Spleen (tissue), 11 donors: Measurements from ENCODE around the gene OR2S2. TPM values are rescaled to one million over a fixed set of nuclear protein-coding genes. Genes with fewer than 3 reads are reported as not detected.

Source experiments
- DNase-seq: peaks from one replicate; pipeline ENCODE4 v3.0.0-alpha.2; 2020
- H3K27ac ChIP-seq, 8 donors: fragments of 200-600 bp; sonication (generic) in 7 of 8; 1 replicate in 4 of 8; 2 replicates in 4 of 8; pipeline versions ENCODE4 v1.5.0 to v1.8.0; 2016 to 2021; ENCODE audit warnings: inconsistent platforms in 4 of 8, mild to moderate bottlenecking in 4 of 8, moderate library complexity in 1 of 8
- H3K27me3 ChIP-seq, 7 donors: fragments of 200-600 bp; sonication (generic) in 6 of 7; replicated peaks in 1 of 7; 1 replicate in 4 of 7; 2 replicates in 3 of 7; pipeline versions ENCODE4 v1.5.0 to v1.8.0; 2016 to 2021; ENCODE audit warnings: inconsistent platforms in 3 of 7, mild to moderate bottlenecking in 1 of 7
- H3K36me3 ChIP-seq, 6 donors: fragments of 200-600 bp; sonication (generic) in 5 of 6; 1 replicate in 4 of 6; 2 replicates in 2 of 6; pipeline versions ENCODE4 v1.5.0 to v1.8.0; 2016 to 2021; ENCODE audit warnings: inconsistent platforms in 2 of 6
- H3K4me1 ChIP-seq, 6 donors: fragments of 200-600 bp; sonication (generic) in 5 of 6; 1 replicate in 3 of 6; 2 replicates in 3 of 6; pipeline versions ENCODE4 v1.5.0 to v1.8.0; 2016 to 2021; ENCODE audit warnings: inconsistent platforms in 3 of 6
- H3K4me3 ChIP-seq, 8 donors: fragments of 200-600 bp; sonication (generic) in 7 of 8; 1 replicate in 4 of 8; 2 replicates in 4 of 8; pipeline versions ENCODE4 v1.5.0 to v1.8.0; 2016 to 2021; ENCODE audit warnings: inconsistent platforms in 4 of 8, mild to moderate bottlenecking in 4 of 8, moderate library complexity in 2 of 8
- H3K9me3 ChIP-seq, 8 donors: fragments of 200-600 bp; sonication (generic) in 7 of 8; 1 replicate in 4 of 8; 2 replicates in 4 of 8; pipeline versions ENCODE4 v1.5.0 to v1.8.0; 2016 to 2021; ENCODE audit warnings: inconsistent platforms in 4 of 8
- CTCF ChIP-seq, 11 experiments: fragments of 200-600 bp in 7 of 11; fragments of 450-650 bp in 4 of 11; sonication (generic) in 4 of 11; IDR thresholded peaks in 8 of 11; conservative IDR thresholded peaks in 3 of 11; 1 replicate in 7 of 11; 2 replicates in 4 of 11; pipeline versions ENCODE4 v1.4.0 to v1.8.0; 2016 to 2021; ENCODE audit warnings: antibody characterized with exemption in 11 of 11, inconsistent platforms in 4 of 11, mild to moderate bottlenecking in 1 of 11
- POLR2A ChIP-seq, 3 donors: fragments of 450-650 bp; IDR thresholded peaks; one replicate each; pipeline ENCODE4 v1.5.1; 2017; ENCODE audit warnings: antibody characterized with exemption in 3 of 3, mild to moderate bottlenecking in 1 of 3
- POLR2AphosphoS5 ChIP-seq, 3 donors: sonication (generic); formaldehyde crosslinking; IDR thresholded peaks; one replicate each; pipeline ENCODE4 v1.5.1; 2017; ENCODE audit warnings: antibody characterized with exemption in 3 of 3
- WGBS, 5 donors: extraction: QIAGEN DNeasy Blood & Tissue Kit in 3 of 5; methylation state at CpG; one replicate each; pipeline versions ENCODE4 v1.1.5 to v1.1.7; 2013 to 2018; 5-methylcytosine and 5-hydroxymethylcytosine counted together
- intact Hi-C: fragments of 100-400 bp; cut with DNase I; formaldehyde crosslinking; loops from one replicate; pipeline ENCODE4 v1.15.0; 2023; ENCODE audit warnings: low total_unique reads
- polyA plus RNA-seq, 3 donors: library from polyadenylated mRNA; stranded (reverse); fragments of 200-250 nt; gene quantifications; one replicate each; pipeline ENCODE4 v1.2.1, GENCODE V29; 2013
- total RNA-seq, 7 donors: library from RNA; depleted of rRNA in 3 of 7; stranded (reverse); fragments of >200 nt in 3 of 7; fragmentation: NEBNext Ultra II Directional in 4 of 7; extraction: Animal tissue kit (Norgen Biotek cat#: 25700) in 4 of 7; gene quantifications; one replicate each; pipeline versions ENCODE4 v1.1.0 to v1.2.1, GENCODE V29; 2016 to 2021
- donor health status: healthy with polysubstance abuse.
- donor health status: DM: no; HTN: no; CAD: no; lungs with moderate emphysema.
- donor health status: DM: no; HTN: no; CAD: no.
- donor health status: Bipolar disorder and iron deficiency.
- donor health status: healthy.
- donor health status: DM: no; HTN: no; CAD: no.
- donor health status: DM: yes; HTN: yes; CAD: no.

OR2S2 gene
- total and polyA plus RNA-seq, 10 donors: not detected

GRCh38 chr9:35919212-35920008 is 38.5 kb downstream of the OR2S2 start:
- 69 to 74% (median 71%) methylated on average over 3 of the region's 3 CpGs for WGBS, 5 donors
- DNase-seq: no peak
- TF ChIP-seq CTCF (IDR thresholded peaks at IDR 0.05 in 8 of 11, conservative IDR thresholded peaks at IDR 0.05 in 3 of 11) (no peak), POLR2A (IDR thresholded peaks at IDR 0.05) (no peak), POLR2AphosphoS5 (IDR thresholded peaks at IDR 0.05) (no peak)
- H3K36me3 ChIP-seq: no peaks in the 10 kb centered on the region
- peak overlapping the region in 6 of 8 donors; percentile 15 to 68 (median 30) for H3K27ac ChIP-seq
- H3K4me1 ChIP-seq: peaks cover 3 to 45% (median 18%) of the 10 kb centered on the region in 6 donors
- H3K9me3 ChIP-seq: no peaks in the 10 kb centered on the region
- intact Hi-C loops: no loop called here
- H3K27me3 ChIP-seq: peaks cover 0 to 6% (median 0%) of the 10 kb centered on the region in 7 donors
- no peak overlapping the region for H3K4me3 ChIP-seq

- peaks cover under 1 to 41% (median 12%) of the 10 kb centered on the region in 6 donors for H3K4me1 ChIP-seq
- no peak for TF ChIP-seq POLR2AphosphoS5 (IDR thresholded peaks at IDR 0.05)
- no peak for TF ChIP-seq POLR2A (IDR thresholded peaks at IDR 0.05)
- no peak for TF ChIP-seq CTCF (IDR thresholded peaks at IDR 0.05 in 8 of 11, conservative IDR thresholded peaks at IDR 0.05 in 3 of 11)
- no peak for DNase-seq
- H3K27ac ChIP-seq: peak overlapping the region in 4 of 8 donors; percentile 18 to 68 (median 41)
- 81 to 91% (median 87%) methylated on average over 3 of the region's 3 CpGs for WGBS, 5 donors
- no peaks in the 10 kb centered on the region for H3K9me3 ChIP-seq
- peaks cover 0 to 6% (median 0%) of the 10 kb centered on the region in 7 donors for H3K27me3 ChIP-seq
- intact Hi-C loops: no loop called here
- no peaks in the 10 kb centered on the region for H3K36me3 ChIP-seq
- no peak overlapping the region for H3K4me3 ChIP-seq
Measured at GRCh38 chr9:35918780-35919179, 39.2 kb downstream of the OR2S2 start.

- WGBS, 5 donors: 85 to 96% (median 88%) methylated on average over 2 to 4 of the region's 4 CpGs
- DNase-seq: no peak
- Histone ChIP-seq H3K9me3 (no peaks in the 10 kb centered on the region), H3K27me3 (no peaks in the 10 kb centered on the region), H3K27ac (peak overlapping the region in 5 of 8 donors; percentile 11 to 73 (median 63)), H3K36me3 (no peaks in the 10 kb centered on the region), H3K4me3 (no peak overlapping the region), H3K4me1 (peaks cover 0 to 46% (median 14%) of the 10 kb centered on the region in 6 donors)
- intact Hi-C loops: no loop called here
- TF ChIP-seq POLR2A (IDR thresholded peaks at IDR 0.05) (no peak), CTCF (IDR thresholded peaks at IDR 0.05 in 8 of 11, conservative IDR thresholded peaks at IDR 0.05 in 3 of 11) (no peak), POLR2AphosphoS5 (IDR thresholded peaks at IDR 0.05) (no peak)
Measured at GRCh38 chr9:35917261-35917660, 40.7 kb downstream of the OR2S2 start.

GRCh38 chr9:35915681-35916294 is 42.2 kb downstream of the OR2S2 start:
- H3K36me3 ChIP-seq: no peaks in the 10 kb centered on the region
- WGBS, 5 donors: 78 to 95% (median 82%) methylated on average over 16 of the region's 16 CpGs
- H3K4me1 ChIP-seq: peaks cover 3 to 61% (median 24%) of the 10 kb centered on the region in 6 donors
- no peaks in the 10 kb centered on the region for H3K27me3 ChIP-seq
- no peak overlapping the region for H3K4me3 ChIP-seq
- TF ChIP-seq POLR2A (IDR thresholded peaks at IDR 0.05): no peak
- no peak for TF ChIP-seq CTCF (IDR thresholded peaks at IDR 0.05 in 8 of 11, conservative IDR thresholded peaks at IDR 0.05 in 3 of 11)
- no peak for TF ChIP-seq POLR2AphosphoS5 (IDR thresholded peaks at IDR 0.05)
- peak overlapping the region in 5 of 8 donors; percentile 49 to 73 (median 63) for H3K27ac ChIP-seq
- intact Hi-C loops: no loop called here
- no peaks in the 10 kb centered on the region for H3K9me3 ChIP-seq
- DNase-seq: no peak
